HUDEP-2 (cell line): ENCODE results near the gene ACTL7A.

Experiments
- DNase-seq, 76 experiments: peaks; one replicate each; lab custom pipeline; 2025; ENCODE audit not compliant: unreplicated experiment in 76 of 76; lab: John Stamatoyannopoulos, UW

The ACTL7A gene

GRCh38 chr9:108910914-108911313, 48.8 kb downstream of the ACTL7A start:
- no peak for DNase-seq

- DNase-seq: no peak
Measured at GRCh38 chr9:108911820-108912219, 49.8 kb downstream of the ACTL7A start.
